GM21526 (cell line): ENCODE measurements around the gene TMEM225B.
"Not testable (repeated sequence)": the region's sequence is repeated elsewhere in the genome, so short reads cannot be mapped to it uniquely, and the experiment has no call there.

Source experiments
- ATAC-seq: cut with Tn5 transposase; IDR thresholded peaks from one replicate; pipeline ENCODE4 v1.9.1; 2021; ENCODE audit warnings: moderate library complexity; ENCODE audit not compliant: unreplicated experiment, low FRiP score

Gene TMEM225B

GRCh38 chr7:99652671-99653070, 54.6 kb downstream of the TMEM225B start:
- ATAC-seq, result no peak

GRCh38 chr7:99653269-99653668, 55.2 kb downstream of the TMEM225B start:
- ATAC-seq, result not testable (repeated sequence)

GRCh38 chr7:99653754-99654153, 55.7 kb downstream of the TMEM225B start:
- ATAC-seq, result no peak

- not testable (repeated sequence) for ATAC-seq
Observed at GRCh38 chr7:99654626-99655025, 56.6 kb downstream of the TMEM225B start.

DNA sequence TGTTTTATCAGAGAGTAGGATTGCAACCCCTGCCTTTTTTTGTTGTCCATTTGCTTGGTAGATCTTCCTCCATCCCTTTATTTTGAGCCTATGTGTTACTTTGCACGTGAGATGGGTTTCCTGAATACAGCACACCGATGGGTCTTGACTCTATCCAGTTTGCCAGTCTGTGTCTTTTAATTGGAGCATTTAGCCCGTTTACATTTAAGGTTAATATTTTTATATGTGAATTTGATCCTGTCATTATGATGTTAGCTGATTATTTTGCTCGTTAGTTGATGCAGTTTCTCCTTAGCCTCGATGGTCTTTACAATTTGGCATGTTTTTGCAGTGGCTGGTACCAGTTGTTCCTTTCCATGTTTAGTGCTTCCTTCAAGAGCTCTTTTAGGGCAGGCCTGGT, 59.8 kb downstream of the TMEM225B start:
- not testable (repeated sequence) for ATAC-seq
